Bone marrow (tissue), 2 donors: ENCODE results near the gene CNDP2.
A peak's percentile ranks its signal among the peaks of the same experiment; 100 is the strongest.

Experiments
- DNase-seq, 2 donors: peaks; one replicate each; lab custom pipeline; 2025; lab: John Stamatoyannopoulos, UW

The CNDP2 gene

DNA sequence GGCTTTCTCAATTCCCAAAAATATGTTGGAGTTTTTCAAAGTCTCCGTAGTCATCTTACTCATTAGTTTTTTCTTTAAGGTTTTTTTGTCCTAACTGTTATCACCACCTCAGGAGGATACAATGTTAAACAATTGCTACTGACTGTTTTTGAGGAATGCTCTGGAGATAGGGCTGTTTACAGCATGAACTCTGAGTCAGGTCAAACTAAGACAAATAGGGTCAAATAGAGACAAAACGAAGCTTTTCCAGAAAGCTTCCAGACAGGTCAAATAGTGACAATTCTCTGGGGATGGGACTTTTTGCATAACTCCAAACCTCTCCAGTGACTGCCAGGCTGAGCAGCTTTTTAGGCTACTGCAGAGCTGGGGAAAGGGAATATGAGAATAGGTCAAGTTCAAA, 23.9 kb upstream of the CNDP2 start:
- no peak for DNase-seq

DNA sequence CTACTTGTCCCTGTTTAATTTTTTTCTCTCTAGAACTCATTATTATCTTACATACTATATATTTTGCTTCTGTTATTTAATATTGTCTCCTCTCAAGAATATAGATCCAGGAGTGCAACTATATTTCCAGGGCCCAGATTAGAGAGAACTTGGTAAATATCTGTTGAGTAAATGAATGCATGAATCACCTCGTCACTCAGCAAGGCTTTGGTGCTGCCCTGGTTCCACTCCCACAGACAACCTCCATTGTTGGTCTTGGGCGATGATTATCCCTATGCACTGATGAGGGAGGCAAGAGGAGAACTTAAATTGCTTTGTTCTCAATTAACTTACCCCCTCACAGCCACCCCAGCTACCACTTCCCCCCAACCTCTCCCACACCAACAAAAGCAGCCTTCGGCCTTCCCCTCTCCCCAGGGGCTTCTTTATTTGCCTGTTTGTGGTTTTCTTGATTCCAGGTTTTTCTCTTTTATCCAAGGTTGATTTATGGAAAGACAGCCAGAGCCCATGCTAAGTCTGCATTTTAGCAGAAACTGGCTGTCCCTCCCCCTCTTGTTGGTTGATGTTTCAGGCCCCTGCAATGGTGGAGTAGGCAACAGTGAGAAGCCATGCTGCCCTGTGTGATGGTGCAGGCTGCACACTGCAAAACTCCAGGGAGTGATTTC, 22.1 kb upstream of the CNDP2 start:
- DNase-seq: no peak

DNA sequence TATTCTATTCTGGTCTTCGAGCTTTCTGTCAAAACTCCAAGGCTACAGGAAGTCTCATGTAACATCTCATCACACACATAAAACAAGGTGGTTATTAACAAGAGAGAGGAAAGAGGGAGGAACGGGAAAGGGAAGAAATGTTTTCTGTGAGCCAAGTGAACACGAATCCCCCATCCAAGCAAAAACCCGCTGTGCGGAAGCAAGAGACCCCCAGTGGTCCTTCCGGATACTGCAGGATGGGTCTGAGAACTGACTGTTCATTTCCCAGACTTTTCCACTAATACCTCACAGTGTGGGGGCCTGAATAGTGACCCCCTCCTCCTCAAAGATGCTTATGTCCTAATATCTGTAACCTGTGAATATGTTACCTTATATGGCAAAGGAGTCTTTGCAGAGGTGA, 20.0 kb upstream of the CNDP2 start:
- DNase-seq: no peak

DNA sequence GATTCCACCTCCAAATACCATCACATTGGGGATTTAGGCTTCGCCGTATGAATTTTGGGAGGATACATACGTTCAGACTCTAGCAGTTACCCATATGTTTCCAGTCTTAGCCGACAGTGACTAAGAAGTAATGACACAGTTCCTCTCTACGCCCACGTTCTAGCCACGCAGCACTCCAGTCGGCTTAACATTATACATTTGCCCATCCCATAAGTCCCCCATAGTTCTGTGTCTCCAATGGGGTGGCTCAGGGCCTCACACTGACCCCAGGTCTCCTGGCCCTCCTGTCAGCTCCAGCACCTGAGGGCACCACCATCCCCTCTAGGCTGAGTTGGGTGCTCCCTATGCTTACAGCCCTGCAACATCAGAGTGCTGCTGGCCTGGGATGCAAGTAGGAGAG, 18.4 kb upstream of the CNDP2 start:
- DNase-seq: no peak

DNA sequence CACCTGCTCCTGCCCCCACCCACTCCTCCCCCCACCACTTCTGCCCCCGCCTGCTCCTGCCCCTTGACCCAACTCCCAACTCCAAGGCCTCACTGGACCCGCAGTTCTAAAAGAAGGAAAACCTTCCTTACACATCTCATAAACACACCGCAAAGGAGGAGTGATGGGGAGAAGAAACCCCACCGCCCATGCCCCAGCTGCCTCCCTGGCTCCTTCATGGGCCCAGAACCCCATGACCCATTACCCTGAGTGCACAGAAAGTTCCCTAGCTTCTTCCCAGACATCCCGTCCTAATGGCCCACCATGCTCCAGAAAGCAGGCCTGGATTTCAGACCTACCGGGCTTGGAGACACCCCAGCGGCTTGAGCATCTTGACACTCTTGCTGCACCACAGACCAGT, 17.8 kb upstream of the CNDP2 start:
- DNase-seq: no peak

DNA sequence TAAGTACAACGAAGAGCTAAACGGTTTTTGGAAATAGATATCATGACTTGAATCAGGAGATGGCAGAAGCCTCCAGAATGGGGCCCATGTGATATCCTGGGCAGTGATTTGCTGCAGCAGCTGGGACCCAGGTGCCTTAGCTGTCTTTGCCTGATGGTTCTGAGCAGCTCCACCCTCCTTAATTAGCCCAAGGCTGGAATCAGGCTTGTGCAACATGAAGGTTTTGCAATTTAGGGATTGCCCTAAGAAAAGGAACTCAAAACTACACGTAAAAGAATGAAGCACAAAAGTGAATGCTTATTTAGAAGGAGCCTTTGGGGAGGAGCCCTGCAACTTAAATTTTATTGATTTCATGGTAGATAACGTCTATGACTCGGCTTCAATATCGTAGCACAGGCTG, 17.3 kb upstream of the CNDP2 start:
- no peak for DNase-seq

DNA sequence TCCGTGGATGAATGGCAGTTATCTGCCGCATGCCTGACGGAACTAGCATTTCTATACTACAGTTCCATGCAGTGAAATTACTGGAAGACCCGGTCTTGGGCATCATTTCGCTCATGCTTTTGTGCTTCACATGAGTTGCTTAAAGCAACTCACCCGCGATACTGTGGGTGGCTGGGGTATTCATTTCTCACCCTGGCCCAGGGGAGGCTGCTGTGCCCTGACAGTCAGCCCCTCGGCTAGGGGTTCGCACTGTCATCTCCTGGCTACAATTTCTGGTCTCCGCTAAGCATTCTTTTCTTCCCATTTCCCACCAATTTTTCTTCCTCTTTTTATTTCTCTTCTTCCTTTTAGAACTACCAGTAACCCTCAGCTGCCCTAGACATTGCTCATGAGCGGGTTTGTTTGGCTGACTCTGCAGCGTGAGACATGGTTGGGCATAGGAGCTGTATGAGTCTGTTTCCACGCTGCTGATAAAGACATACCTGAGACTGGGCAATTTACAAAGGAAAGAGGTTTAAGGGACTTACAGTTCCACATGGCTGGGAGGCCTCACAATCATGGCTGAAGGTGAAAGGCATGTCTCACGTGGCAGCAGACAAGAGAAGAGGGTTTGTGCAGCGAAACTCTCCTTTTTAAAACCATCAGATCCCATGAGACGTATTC, 16.5 kb upstream of the CNDP2 start:
- DNase-seq: no peak

DNA sequence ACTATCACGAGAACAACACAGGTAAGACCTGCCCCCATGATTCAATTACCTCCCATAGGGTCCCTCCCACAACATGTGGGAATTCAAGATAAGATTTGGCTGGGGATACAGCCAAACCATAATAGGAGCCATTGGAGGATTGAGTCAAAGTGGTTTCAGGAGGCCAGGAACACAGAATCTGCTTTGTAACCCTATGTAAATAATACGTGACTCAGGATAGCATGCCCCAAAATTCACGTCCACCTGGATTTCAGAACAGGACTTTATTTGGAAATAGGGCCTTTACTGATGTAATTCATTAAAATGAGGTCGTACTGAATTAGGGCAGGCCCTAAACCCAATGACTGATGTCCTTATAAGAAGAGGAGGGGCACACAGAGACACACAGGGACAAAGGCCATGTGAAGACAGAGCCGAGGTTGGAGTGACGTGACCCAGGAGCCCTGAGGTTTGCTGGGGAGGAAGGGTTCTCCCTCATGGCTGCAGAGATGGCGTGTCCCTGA, 16.0 kb upstream of the CNDP2 start:
- no peak for DNase-seq

DNA sequence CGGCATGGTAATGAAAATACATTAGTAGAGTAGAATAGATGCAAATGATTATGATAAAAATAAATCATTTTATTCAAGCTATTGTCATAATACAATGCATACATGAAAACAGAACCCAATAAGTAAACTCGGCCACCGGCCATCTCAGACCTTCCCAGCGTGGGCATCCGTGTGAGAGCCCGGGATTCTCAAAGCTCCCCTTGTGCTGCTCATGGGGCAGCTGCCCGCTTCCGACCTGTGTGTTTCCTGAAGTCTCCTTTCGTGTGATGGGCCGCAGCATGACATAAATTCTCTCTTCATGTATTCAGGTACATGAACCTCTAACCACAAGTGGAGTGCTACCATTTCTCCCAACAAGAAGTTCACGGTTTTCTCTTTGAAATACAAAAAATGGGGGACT, 13.5 kb upstream of the CNDP2 start:
- DNase-seq: no peak

DNA sequence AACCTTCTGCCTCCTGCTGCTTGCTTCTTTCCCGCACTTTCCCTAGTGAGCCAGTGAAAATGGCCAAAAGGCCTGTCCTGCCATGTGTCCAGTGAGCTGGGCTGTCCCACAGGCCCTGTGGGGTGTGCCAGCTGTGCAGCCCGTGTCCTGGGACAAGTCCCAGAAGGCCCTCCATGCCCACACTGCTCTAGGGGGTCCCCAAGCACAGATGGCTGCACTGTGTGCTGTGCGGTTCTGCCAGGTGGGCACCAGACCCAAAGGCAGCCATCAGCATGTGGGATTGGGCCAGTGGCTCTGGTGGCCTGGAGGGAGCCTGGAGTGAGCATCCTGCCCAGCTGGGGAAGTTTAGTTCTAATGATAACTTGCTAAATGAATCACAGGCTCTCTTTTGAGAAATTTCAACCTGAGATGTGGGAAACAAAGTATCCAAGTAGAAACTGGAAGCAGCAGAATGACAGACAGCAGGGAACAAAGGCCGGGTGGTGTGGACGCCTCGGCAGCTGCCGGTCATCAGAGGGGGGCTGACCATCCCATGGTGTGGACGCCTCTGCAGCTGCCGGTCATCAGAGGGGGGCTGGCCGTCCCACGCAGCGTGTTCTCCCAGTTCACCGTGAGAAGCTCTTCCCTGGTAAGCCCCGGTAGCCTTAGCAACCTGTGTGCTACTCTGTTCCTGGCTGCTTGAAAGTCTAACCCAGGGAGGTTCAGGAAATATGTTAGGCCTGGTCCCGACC, 9.9 kb upstream of the CNDP2 start:
- DNase-seq: no peak

DNA sequence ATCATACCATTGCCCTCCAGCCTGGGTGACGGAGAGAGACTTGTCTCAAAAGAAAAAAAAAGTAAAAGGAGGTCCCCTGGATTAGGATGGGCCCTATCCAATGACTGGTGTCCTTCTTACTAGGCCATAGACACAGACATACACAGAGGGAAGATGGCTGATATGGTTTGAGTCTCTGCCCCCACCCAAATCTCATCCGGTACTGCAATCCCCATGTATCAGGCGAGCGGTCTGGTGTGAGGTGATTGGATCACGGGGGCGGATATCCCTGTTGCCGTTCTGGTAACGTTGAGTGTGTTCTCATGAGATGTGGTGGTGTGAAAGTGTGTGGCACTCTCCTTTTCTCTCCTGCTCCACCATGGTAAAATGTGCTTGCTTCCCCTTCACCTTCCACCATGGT, 7.8 kb upstream of the CNDP2 start:
- DNase-seq: no peak

DNA sequence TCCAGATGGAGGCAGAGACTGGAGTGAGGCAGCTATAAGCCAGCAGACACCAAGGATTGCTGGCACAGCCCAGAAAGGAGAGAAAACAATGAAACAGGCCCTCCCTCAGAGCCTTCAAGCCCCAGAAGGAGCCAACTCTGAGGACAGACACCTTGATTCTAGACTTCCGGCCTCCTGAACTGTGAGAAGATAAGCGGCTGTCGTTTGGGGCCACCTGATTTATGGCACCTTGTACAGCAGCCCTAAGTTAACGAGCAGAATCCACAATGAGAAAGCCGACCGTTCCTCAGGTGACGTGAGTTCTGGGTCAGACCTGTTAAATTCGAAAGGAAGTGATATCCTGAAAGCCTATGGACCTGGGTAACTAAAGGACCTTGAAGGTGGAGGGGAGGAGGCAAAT, 7.3 kb upstream of the CNDP2 start:
- DNase-seq: no peak

DNA sequence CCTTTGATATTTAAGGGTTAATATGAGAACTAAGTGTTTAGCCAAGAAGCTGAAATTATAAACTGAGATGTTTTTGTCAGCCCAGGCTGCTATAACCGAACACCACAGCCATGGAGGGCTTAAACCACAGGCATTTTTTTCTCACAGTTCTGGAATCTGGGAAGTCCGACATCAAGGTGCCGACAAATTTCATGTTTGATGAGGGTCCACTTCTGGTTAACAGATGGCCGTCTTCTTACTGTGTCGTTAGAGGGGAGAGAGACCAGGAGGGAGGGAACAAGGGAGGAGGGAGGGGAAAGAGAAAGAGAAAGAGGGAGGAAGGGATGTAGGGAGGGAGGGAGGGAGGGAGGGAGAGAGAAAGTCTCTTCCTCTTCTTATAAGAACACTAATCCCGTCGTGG, 6.5 kb upstream of the CNDP2 start:
- no peak for DNase-seq

DNA sequence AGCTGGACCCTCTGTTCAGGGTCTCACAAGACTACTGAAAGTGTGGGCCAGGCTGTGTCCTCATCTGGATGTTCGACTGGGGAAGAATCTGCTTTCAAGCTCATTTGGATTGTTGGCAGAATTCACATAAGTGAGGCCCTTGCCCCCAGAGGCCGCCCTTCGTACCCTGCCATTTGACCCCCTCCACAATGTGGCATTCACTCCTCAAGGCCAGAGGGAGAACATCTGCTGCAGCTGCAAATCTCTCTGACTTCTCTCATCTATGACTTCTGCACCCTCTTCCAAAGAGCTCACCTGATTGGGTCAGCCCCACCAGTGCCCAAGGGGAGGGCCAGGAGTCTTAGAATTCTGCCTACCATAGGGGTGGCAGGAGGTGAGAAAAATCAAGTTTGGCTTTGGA, 3.9 kb upstream of the CNDP2 start:
- no peak for DNase-seq

DNA sequence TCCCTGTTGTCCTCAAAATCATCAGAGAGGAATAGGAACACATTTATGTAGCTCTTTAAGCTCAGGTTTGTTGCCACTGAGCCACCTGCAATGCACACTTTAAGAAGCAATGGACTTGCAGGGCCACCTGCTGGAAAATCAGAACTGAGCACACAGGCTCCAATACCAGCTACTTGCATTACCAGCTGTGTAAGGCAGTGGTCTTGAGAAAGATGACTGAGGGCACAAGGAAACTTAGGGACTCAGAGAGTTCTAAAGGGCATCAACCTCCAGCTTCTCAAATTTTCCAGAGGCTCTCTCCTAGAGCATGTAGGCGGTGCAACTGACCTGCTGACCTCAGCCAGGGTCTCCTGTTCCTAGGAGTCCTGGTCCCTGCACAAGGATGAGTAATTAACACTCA, 2.5 kb upstream of the CNDP2 start:
- DNase-seq: peak in 1 of 2 donors; percentile 21

DNA sequence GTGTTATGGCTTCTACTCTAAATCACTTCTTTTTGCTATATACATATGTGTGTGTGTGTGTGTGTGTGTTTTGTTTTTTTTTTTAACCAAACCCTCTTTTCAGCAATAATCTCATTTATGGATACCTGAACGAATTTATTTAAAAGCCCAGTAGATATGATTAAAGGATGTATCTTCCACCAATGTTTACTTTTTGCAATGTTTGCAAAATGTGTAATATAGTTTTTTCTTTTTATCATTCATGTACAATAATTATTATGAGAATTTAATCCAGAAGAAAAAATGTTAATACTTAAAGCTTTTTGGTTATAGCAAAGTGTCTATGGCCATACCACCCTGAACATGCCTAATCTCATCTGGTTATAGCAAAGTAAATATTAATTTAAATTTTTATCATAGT, 1.6 kb upstream of the CNDP2 start:
- DNase-seq: no peak

DNA sequence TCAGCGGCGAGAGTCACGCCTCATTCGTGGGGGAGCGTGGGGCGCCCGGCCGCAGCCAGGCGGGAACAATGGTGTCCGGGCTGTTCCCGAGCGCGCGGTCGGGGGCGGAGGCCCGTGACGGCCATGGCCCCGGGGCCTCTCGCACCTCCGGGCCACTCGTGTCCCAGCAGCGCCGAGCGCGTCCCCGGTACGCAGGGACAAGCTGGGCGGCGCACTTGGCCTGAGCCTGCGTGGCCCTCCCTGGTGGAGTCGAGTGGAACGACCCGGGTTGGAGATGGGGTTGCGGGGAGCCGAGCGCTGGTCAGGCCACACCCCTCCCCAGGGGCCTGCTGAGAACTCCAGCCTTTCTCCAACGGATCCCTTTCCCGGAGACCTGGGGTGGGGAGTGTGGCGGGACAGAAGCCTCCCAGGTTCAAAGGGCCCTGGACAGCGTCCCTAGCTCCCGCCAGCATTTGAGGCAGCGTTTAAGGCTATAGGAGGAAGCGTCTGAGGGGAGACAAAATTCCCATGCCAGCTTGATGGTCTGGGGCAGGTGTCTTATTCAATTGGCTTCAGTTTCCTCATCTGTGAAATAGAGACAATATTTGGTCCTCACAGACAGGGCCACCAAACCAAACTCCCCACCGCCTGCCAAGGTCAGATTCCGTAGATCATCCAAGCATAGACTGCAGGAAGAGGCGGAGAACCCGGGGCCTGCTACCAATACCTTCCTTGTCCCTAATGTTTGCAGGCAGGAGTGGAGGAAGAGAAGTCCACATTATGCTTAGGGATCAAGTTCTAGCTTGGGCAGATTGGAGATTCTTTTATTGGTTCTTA, 553 bp downstream of the CNDP2 start:
- peak in 1 of 2 donors; percentile 55 for DNase-seq

DNA sequence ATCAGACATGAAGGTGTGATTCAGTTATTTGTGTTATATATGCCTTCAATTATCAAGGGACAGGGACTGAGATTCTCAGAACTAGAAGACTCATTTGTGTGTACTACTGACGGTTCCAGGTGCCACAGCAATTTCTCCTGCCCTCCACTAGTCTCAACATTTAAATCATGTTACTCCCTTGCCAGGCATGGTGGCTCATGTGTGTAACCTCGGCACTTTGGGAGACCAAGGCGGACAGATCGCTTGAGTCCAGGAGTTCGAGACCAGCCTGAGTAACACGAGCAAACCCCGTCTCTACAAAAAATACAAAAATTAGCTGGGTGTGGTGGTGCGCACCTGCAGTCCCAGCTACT, 1.1 kb downstream of the CNDP2 start:
- no peak for DNase-seq

DNA sequence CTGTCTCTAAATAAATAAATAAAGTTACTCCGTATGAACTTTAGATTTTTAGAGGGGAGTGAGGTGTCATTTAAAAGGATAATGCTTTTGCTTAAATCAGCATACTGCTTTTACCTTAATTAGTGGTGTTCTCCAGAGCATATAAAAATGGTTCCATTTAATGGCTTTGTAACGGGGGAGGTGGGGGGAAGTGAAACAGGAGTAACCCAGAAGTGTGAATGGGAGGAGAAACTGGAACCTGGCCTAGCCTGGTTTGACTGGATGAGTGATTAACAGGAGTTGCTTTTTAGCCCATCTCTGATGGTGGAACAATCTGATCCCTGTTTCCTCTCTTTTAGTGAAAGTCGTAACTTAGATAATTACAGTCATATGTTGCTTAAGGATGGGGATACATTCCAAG, 1.6 kb downstream of the CNDP2 start:
- DNase-seq: no peak

DNA sequence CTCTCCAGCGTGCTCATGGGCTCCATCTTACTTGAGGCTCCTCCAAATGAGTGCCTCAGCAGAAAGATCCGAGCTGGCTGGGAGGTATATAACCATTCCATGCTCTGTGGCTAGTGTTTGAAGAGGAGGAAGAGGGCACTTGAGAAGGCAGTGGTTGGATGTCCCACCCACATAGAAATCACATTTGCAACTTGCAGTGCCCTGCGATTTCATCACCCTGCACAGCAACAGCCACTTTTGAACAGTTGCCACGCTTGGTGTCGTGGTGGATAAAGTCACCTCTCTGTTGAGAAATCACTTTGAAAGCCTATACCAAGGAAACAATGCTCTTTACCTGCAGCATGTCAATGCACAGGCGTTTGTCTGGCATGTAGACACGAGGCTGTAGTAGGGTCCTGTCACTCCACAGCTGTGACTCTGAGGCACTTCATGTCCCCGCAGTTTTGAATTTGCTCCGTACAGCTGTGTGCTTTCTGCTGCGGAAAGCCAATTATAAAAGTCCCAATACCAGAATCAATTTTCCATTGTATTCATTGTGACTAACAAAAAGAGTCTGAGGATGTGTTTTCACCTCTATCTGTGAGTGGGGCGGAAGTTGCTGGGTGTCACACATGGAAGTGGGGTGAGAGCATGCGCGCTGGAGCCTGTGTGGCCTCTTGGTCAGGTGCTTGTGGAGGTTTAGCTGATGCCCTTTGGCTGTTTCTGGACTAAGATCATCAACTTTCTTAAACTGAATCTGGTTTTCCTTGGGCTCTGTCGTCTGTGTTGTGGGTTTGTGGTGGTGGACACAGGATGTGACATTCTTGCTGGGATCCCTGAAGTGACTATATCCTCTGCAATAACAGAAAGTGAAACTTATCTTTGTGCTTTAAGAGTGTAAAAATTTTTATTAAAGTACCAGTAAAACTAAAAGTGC, 2.8 kb downstream of the CNDP2 start:
- peak in 1 of 2 donors; percentile 68 for DNase-seq

DNA sequence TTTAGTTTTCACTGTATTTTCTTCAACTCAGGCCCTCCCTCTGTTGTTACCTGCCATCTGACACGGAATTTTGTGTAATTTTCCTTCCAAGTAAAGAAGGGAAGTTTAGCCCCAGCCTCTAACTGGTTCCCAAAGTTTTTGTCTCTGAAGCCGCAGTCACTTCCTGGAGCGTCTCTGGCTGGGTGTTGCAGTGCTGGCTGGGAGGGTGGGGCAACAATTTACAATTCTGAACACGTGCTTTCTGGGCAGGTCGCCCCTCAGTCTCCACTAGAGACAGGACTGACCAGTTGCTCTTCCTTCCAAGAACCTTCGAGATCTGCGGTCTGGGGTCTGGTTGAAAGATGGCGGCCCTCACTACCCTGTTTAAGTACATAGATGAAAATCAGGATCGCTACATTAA, 3.5 kb downstream of the CNDP2 start:
- DNase-seq: peak in 1 of 2 donors; percentile 68
